ENCODE results near the gene ABCB10.

The ABCB10 gene

DNA sequence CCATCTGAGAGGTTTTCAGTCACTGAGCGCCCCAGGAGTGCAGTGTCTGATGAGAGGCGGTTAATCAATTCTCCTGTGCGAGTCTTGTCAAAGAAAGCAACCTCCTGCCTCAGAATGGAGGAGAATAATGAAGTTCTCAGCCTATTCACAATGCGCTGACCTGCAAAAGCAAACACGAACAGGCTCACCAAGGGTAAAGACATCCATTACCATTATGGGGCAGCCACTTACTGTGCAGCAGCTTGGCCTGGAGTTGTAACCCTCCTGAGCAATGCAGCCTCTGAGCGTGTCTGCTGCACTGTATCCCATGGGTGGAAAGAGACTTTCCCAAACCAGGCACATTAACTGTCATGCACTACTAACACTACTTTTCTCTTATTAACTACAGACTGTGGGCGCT is 11.0 kb downstream of the ABCB10 start:
- TF ChIP-seq, protein P1, sequence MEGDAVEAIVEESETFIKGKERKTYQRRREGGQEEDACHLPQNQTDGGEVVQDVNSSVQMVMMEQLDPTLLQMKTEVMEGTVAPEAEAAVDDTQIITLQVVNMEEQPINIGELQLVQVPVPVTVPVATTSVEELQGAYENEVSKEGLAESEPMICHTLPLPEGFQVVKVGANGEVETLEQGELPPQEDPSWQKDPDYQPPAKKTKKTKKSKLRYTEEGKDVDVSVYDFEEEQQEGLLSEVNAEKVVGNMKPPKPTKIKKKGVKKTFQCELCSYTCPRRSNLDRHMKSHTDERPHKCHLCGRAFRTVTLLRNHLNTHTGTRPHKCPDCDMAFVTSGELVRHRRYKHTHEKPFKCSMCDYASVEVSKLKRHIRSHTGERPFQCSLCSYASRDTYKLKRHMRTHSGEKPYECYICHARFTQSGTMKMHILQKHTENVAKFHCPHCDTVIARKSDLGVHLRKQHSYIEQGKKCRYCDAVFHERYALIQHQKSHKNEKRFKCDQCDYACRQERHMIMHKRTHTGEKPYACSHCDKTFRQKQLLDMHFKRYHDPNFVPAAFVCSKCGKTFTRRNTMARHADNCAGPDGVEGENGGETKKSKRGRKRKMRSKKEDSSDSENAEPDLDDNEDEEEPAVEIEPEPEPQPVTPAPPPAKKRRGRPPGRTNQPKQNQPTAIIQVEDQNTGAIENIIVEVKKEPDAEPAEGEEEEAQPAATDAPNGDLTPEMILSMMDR (IDR thresholded peaks at IDR 0.05; ENCODE audit: low read depth, low read length, missing control alignments): no peak
- DNase-seq (ENCODE audit: low read depth): no peak
- no peak overlapping the region for H3K4me3 ChIP-seq (ENCODE audit: low read depth, low read length)

DNA sequence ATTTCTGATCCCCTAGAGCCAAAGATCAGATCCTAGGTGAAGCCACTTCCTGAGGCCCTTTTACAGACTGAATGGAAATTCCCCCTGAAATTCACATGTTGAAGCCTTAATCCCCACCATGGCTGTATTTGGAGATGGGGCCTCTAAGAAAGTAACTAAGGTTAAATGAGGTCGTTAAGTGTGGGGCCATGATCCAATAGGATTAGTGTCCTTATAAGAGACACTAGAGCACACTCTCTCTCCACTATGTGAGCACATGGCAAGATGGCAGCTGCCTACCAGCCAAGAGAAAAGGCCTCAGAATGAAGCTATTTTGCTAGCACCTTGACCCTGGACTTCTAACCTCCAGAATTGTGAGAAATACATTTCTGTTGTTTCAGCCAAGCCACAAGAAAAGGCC is 13.9 kb downstream of the ABCB10 start:
- DNase-seq (ENCODE audit: low read depth): no peak
- H3K4me3 ChIP-seq (ENCODE audit: low read depth, low read length): no peak overlapping the region
- TF ChIP-seq, protein P1 (IDR thresholded peaks at IDR 0.05; ENCODE audit: low read depth, low read length, missing control alignments): no peak

DNA sequence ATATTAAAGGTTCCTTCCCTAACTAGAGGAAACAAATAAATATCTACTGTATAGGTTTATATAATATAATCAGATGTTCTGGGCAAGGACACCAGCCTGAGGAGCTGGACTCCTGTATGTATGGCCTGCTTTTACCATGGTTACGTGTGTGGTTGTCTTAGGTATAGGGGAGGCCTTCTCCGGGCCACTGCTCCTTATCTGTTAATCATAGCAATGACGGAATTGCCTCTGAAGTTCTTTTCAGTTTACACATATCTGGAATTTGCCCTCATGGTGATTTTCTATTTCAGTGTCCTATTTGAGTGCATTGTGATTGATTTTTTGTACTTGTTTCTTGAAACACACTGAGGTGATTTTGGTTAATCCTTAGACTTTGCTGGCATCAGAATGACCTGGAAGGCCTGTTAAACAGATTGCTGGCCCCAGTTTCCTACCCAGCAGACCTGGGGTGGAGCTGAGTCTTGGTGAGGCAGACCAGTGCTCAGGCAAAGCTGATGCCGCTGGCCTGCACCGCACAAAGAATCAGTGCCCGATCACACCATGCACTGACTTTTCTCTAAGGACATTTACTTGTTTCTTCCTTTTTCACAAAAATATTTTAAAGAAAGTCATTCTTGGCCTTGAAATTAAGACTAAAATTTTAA is 18.5 kb downstream of the ABCB10 start:
- no peak for DNase-seq (ENCODE audit: low read depth)
- no peak overlapping the region for H3K4me3 ChIP-seq (ENCODE audit: low read depth, low read length)
- TF ChIP-seq, protein P1 (IDR thresholded peaks at IDR 0.05; ENCODE audit: low read depth, low read length, missing control alignments): no peak

DNA sequence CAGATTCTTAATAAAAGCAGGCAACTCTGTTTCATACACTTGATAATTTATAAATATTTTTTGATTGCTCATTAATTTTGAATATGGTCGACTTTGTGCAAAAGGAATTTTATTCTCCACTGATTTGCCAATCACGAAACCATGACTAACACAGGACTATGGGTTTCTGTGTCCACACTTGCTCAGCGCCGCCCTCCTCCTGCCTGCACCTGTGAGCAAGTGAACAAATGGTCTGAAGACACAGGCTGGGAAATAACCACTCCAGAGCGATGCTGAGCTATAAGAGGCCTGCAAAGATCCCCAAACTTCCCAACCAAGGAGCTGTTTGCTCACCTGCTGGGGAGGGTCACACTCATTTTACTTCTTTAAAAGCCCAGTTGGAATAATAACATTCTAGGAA is 19.6 kb downstream of the ABCB10 start:
- H3K4me3 ChIP-seq (ENCODE audit: low read depth, low read length): no peak overlapping the region
- no peak for DNase-seq (ENCODE audit: low read depth)
- TF ChIP-seq, protein P1 (IDR thresholded peaks at IDR 0.05; ENCODE audit: low read depth, low read length, missing control alignments): no peak

DNA sequence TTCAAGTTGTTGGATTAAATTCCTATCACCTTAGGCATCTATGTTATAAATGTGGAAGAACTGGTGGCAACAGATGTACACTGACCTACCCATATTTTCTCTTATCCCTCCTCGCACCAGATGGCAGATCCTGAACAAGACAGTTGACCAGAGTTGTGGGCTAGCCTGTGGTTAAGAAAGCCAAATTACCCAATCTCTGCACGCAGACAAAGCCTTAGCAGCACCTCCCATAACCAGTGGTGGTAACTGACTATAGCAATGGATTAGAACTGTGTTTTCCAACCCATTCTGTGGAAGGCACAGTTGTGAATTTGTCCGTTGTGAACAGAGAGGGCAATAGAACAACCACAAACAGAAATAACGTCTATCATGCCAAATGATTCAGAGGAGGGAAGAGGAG is 20.6 kb downstream of the ABCB10 start:
- DNase-seq (ENCODE audit: low read depth): no peak
- H3K4me3 ChIP-seq (ENCODE audit: low read depth, low read length): no peak overlapping the region
- TF ChIP-seq, protein P1 (IDR thresholded peaks at IDR 0.05; ENCODE audit: low read depth, low read length, missing control alignments): no peak

DNA sequence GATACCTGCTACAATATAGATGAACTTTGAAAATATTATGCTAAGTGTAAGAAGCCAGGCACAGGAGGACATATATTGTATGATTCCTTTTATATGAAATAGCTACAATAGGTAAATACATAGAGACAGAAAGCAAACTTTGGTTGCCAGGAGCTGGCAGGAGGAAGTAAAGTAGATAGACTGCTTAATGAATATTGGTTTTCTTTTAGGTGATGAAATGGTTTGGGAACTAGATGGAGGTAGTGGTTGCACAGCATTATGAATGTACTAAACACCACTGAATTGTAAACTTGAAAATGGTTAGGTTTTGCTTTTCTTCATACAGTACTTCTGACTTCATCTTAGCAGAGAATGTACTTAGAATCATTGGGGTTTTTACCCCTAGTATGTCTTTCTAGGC is 21.5 kb downstream of the ABCB10 start:
- DNase-seq (ENCODE audit: low read depth): no peak
- H3K4me3 ChIP-seq (ENCODE audit: low read depth, low read length): no peak overlapping the region
- TF ChIP-seq, protein P1 (IDR thresholded peaks at IDR 0.05; ENCODE audit: low read depth, low read length, missing control alignments): no peak

DNA sequence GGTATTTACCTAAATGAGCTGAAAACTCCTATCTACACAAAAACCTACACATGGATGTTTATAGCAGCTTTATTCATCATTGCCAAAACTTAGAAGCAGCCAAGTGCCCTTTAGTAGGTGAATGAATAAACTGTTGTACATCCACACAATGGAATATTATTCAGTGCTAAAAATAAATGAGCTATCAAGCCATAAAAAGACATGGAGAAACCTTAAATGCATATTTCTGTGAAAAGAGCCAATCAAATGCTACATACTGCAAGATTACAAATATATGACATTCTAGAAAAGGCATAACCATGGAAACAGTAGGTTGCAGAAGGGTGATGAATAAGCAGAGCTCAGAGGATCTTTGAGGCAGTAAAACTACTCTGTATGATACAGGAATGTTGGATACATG is 23.3 kb downstream of the ABCB10 start:
- TF ChIP-seq, protein P1 (IDR thresholded peaks at IDR 0.05; ENCODE audit: low read depth, low read length, missing control alignments): no peak
- H3K4me3 ChIP-seq (ENCODE audit: low read depth, low read length): no peak overlapping the region
- no peak for DNase-seq (ENCODE audit: low read depth)

Data from GM12864 (cell line).